Stomach (tissue), 9 donors: ENCODE results near the gene OR10G2. TPM values are rescaled to one million over a fixed set of nuclear protein-coding genes. Genes with fewer than 3 reads are reported as not detected.

Source experiments
- DNase-seq, 2 donors: peaks; one replicate each; pipeline versions ENCODE4 v3.0.0 to v3.0.0-alpha.2; 2013 to 2019
- H3K27ac ChIP-seq, 5 donors: fragments of 200-600 bp in 4 of 5; sonication (generic) in 4 of 5; one replicate each; pipeline ENCODE4 v1.5.1; 2013 to 2019; ENCODE audit warnings: mild to moderate bottlenecking in 1 of 5, moderate library complexity in 1 of 5
- H3K27me3 ChIP-seq, 3 donors: fragments of 200-600 bp; sonication (generic); one replicate each; pipeline ENCODE4 v1.5.1; 2017 to 2019; ENCODE audit warnings: mixed run types in 1 of 3
- H3K36me3 ChIP-seq, 4 donors: fragments of 200-600 bp; sonication (generic); 1 replicate in 3 of 4; 2 replicates in 1 of 4; pipeline ENCODE4 v1.5.1; 2016 to 2019
- H3K4me1 ChIP-seq, 4 donors: fragments of 200-600 bp; sonication (generic); one replicate each; pipeline ENCODE4 v1.5.1; 2016 to 2019
- H3K4me3 ChIP-seq, 4 donors: fragments of 200-600 bp; sonication (generic) in 3 of 4; one replicate each; pipeline ENCODE4 v1.5.1; 2016 to 2019; ENCODE audit warnings: mild to moderate bottlenecking in 1 of 4
- H3K9me3 ChIP-seq, 4 donors: fragments of 200-600 bp; sonication (generic); one replicate each; pipeline ENCODE4 v1.5.1; 2016 to 2019
- EP300 ChIP-seq: sonication (generic); formaldehyde crosslinking; IDR thresholded peaks from one replicate; pipeline ENCODE4 v1.6.1; 2017; ENCODE audit warnings: antibody characterized with exemption
- POLR2A ChIP-seq, 4 donors: fragments of 450-650 bp; IDR thresholded peaks; one replicate each; pipeline ENCODE4 v1.6.1; 2016; ENCODE audit warnings: antibody characterized with exemption in 4 of 4, control low read depth in 2 of 4, mild to moderate bottlenecking in 1 of 4, moderate library complexity in 1 of 4
- POLR2AphosphoS5 ChIP-seq, 3 donors: sonication (generic); formaldehyde crosslinking; IDR thresholded peaks; one replicate each; pipeline ENCODE4 v1.6.1; 2016; ENCODE audit warnings: antibody characterized with exemption in 3 of 3
- WGBS, 5 donors: extraction: QIAGEN DNeasy Blood & Tissue Kit in 3 of 5; methylation state at CpG; one replicate each; pipeline versions ENCODE4 v1.1.5 to v1.1.7; 2013 to 2018; 5-methylcytosine and 5-hydroxymethylcytosine counted together
- intact Hi-C: fragments of 100-400 bp; cut with DNase I; formaldehyde crosslinking; loops from one replicate; pipeline ENCODE4 v1.15.1; 2023; ENCODE audit warnings: low total_unique reads
- polyA plus RNA-seq, 3 donors: library from polyadenylated mRNA; stranded (reverse); fragments of 200-250 nt; gene quantifications; one replicate each; pipeline ENCODE4 v1.2.3, GENCODE V29; 2013
- total RNA-seq, 5 donors: library from RNA; depleted of rRNA; stranded (reverse); fragments of >200 nt; gene quantifications; one replicate each; pipeline versions ENCODE4 v1.1.0 to v1.2.3, GENCODE V29; 2014 to 2016
- TF ChIP-seq, protein P1 (sequence below), 7 experiments: fragments of 450-650 bp in 4 of 7; fragments of 200-600 bp in 3 of 7; sonication (generic) in 3 of 7; IDR thresholded peaks; one replicate each; pipeline ENCODE4 v1.5.1; 2016 to 2019; ENCODE audit warnings: antibody characterized with exemption in 7 of 7, control low read depth in 2 of 7, mild to moderate bottlenecking in 1 of 7
- donor health status: healthy with polysubstance abuse.
- donor health status: Bipolar disorder and iron deficiency.
- donor health status: healthy.

OR10G2 gene
- total and polyA plus RNA-seq, 8 donors = not detected

DNA sequence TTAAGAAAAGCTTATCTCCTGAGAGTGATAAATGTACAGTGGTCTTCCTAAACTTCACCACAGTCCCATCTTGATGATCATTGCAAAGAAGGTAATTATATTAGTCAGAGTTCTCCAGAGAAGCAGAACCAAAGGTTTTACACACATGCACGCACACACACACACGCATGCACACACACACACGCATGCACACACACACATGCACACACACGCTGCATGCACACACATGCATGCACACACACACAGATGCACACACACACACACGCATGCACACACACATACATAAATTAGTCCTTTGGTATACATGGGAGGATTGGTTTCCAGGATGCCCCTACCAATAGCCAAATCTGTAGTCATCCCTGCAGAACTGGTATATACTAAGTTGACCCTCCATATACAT is 19.5 kb upstream of the OR10G2 start:
- no peaks in the 10 kb centered on the region for H3K9me3 ChIP-seq
- no peaks in the 10 kb centered on the region for H3K4me1 ChIP-seq
- H3K4me3 ChIP-seq = no peak overlapping the region
- no peak overlapping the region for H3K27ac ChIP-seq
- no peaks in the 10 kb centered on the region for H3K36me3 ChIP-seq
- intact Hi-C loops = no loop called here
- H3K27me3 ChIP-seq = peaks cover 0 to 4% (median 0%) of the 10 kb centered on the region in 3 donors
- no peak for DNase-seq
- TF ChIP-seq, protein P1, sequence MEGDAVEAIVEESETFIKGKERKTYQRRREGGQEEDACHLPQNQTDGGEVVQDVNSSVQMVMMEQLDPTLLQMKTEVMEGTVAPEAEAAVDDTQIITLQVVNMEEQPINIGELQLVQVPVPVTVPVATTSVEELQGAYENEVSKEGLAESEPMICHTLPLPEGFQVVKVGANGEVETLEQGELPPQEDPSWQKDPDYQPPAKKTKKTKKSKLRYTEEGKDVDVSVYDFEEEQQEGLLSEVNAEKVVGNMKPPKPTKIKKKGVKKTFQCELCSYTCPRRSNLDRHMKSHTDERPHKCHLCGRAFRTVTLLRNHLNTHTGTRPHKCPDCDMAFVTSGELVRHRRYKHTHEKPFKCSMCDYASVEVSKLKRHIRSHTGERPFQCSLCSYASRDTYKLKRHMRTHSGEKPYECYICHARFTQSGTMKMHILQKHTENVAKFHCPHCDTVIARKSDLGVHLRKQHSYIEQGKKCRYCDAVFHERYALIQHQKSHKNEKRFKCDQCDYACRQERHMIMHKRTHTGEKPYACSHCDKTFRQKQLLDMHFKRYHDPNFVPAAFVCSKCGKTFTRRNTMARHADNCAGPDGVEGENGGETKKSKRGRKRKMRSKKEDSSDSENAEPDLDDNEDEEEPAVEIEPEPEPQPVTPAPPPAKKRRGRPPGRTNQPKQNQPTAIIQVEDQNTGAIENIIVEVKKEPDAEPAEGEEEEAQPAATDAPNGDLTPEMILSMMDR (IDR thresholded peaks at IDR 0.05) = no peak
- TF ChIP-seq POLR2AphosphoS5 (IDR thresholded peaks at IDR 0.05) (no peak), EP300 (no peak), POLR2A (IDR thresholded peaks at IDR 0.05) (no peak)
- WGBS, 5 donors = 89 to 100% (median 96%) methylated on average over 5 of the region's 5 CpGs

DNA sequence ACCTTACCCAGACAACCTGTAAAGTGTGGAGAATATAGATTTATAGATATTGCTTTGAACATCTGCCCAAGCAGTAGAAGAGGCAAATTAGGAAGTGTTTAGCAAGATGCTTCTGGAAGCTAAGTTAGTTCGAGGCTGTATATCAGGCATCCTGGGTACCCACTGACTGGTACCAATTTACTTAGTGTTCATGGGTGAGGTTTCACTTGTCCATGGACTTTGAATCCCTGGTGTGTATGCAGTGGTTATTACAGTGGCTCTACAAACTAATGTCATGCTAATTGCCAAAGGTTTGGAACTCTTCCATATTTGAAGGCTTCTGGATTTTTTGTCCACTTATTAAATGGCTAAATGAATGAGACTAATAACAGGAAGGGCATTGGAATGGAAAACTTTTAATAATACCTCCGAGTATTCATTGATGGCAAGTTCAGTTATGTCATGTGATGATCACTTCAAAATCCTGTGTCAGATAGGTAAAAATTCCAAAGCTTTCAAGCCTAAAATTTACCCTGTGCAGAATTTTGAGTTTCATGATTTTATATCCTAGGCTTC is 18.7 kb upstream of the OR10G2 start, which contains the start of gene OR4E2:
TSS of gene OR4E2 (plus strand) at position 505 of the 555 bp plus-strand sequence. CDS start 11,248 bp downstream, outside the sequence.
- no peak within 1 kb of the TSS for H3K27ac ChIP-seq
- no peaks in the 10 kb centered on the region for H3K36me3 ChIP-seq
- no peak for DNase-seq
- H3K27me3 ChIP-seq = peaks cover 0 to 4% (median 0%) of the 10 kb centered on the region in 3 donors
- H3K9me3 ChIP-seq = no peaks in the 10 kb centered on the region
- intact Hi-C loops = no loop called here
- no peak within 1 kb of the TSS for H3K4me3 ChIP-seq
- TF ChIP-seq POLR2A (IDR thresholded peaks at IDR 0.05) = no peak
- TF ChIP-seq POLR2AphosphoS5 (IDR thresholded peaks at IDR 0.05) = no peak
- no peak for TF ChIP-seq EP300
- 76 to 81% (median 78%) methylated on average over 2 of the region's 2 CpGs for WGBS, 5 donors
- no peaks in the 10 kb centered on the region for H3K4me1 ChIP-seq

DNA sequence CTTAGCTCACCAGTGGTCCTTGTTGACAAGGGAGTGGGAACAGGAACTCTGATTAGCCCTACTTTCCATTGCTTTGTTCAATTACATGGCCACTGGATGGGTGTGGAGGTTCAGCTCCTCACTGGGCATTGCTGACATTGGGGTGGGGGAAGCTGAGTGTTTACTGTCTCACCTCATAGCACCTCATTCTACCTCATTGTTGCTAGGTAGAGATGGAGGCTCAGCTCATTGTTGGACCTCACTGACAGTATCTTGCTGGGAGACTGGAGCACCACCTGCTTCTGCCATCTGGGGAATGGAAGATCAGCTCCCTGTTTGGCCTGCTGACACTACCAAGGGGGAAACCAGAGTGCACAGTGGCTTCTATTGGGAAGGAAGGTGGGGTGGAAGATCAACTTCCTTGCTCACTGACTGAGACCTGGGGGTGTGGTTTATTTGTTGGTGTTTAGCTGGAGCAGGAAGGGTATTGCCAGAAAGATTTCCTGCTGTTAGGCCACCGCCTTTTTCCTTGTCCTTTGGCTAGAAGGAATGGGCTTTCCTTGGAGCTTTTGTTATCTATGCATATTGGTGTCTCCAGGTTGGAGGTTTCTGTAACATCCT is 17.6 kb upstream of the OR10G2 start:
- H3K27ac ChIP-seq = no peak overlapping the region
- TF ChIP-seq EP300 (no peak), POLR2AphosphoS5 (IDR thresholded peaks at IDR 0.05) (no peak), POLR2A (IDR thresholded peaks at IDR 0.05) (no peak)
- TF ChIP-seq, protein P1 (IDR thresholded peaks at IDR 0.05) = no peak
- DNase-seq = peak in 1 of 2 donors; percentile 5
- no peak overlapping the region for H3K4me3 ChIP-seq
- H3K4me1 ChIP-seq = no peaks in the 10 kb centered on the region
- no peaks in the 10 kb centered on the region for H3K9me3 ChIP-seq
- intact Hi-C loops = no loop called here
- WGBS, 5 donors = 31 to 52% (median 39%) methylated on average over 1 of the region's 1 CpG
- no peaks in the 10 kb centered on the region for H3K36me3 ChIP-seq
- H3K27me3 ChIP-seq = no peaks in the 10 kb centered on the region

DNA sequence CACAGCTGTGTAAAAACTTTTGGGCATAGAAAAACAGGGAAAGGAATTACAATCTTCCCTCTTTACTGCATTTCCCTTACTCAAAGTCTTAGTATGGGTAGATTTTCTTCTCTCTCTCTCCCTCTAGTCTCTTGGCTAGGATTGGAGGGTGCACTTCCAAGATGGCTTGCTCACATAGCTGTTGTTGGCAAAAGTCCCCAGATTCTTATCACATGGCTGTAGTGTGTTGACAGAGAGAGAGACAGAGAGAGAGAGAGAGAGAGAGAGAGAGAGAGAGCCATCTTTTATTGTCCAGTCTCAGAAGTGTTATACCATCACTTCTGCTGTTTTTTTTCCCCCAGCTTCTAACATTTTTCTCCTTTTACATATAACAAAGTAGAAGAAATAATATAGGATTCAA is 12.6 kb upstream of the OR10G2 start:
- Histone ChIP-seq H3K27ac (no peak overlapping the region), H3K27me3 (peaks cover 0 to 4% (median 0%) of the 10 kb centered on the region in 3 donors), H3K36me3 (no peaks in the 10 kb centered on the region), H3K4me3 (no peak overlapping the region), H3K9me3 (peaks cover 0 to 6% (median 0%) of the 10 kb centered on the region in 4 donors), H3K4me1 (no peaks in the 10 kb centered on the region)
- intact Hi-C loops = no loop called here
- DNase-seq = no peak
- TF ChIP-seq POLR2AphosphoS5 (IDR thresholded peaks at IDR 0.05) = no peak
- TF ChIP-seq EP300 = no peak

DNA sequence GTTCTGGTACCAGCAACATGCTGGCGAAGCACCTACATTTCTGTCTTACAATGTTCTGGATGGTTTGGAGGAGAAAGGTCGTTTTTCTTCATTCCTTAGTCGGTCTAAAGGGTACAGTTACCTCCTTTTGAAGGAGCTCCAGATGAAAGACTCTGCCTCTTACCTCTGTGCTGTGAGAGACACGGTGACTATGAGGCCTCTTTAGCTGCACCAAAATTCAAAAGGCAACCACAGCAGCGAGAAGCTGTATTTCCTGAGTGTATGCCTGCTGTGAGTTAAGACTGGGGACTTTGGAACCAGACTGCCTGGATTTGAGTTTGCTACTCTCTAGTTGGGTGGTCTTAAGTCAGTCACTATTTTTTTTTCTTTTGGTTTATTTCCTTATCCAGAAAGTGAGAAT is 8.7 kb upstream of the OR10G2 start:
- Histone ChIP-seq H3K4me3 (no peak overlapping the region), H3K9me3 (peaks cover 0 to 6% (median 0%) of the 10 kb centered on the region in 4 donors), H3K27me3 (peaks cover 0 to 4% (median 0%) of the 10 kb centered on the region in 3 donors), H3K4me1 (no peaks in the 10 kb centered on the region), H3K27ac (no peak overlapping the region), H3K36me3 (no peaks in the 10 kb centered on the region)
- intact Hi-C loops = no loop called here
- TF ChIP-seq EP300 = no peak
- TF ChIP-seq POLR2AphosphoS5 (IDR thresholded peaks at IDR 0.05) = no peak
- TF ChIP-seq, protein P1 (IDR thresholded peaks at IDR 0.05) = no peak
- TF ChIP-seq POLR2A (IDR thresholded peaks at IDR 0.05) = no peak
- no peak for DNase-seq
- WGBS, 5 donors = 55 to 64% (median 59%) methylated on average over 5 of the region's 5 CpGs
